Right lung (tissue), 10 donors: ENCODE results near the gene CDC14B. TPM values are rescaled to one million over a fixed set of nuclear protein-coding genes. Genes with fewer than 3 reads are reported as not detected.
A peak's percentile ranks its signal among the peaks of the same experiment; 100 is the strongest.
"Not testable (repeated sequence)": the region's sequence is repeated elsewhere in the genome, so short reads cannot be mapped to it uniquely, and the experiment has no call there.

ENCODE experiments used
- DNase-seq, 2 donors: peaks; one replicate each; pipeline ENCODE4 v3.0.0-alpha.2; 2013
- long read RNA-seq, 8 donors: transcript quantifications; one replicate each; lab custom pipeline, GENCODE V29; 2026
- polyA plus RNA-seq, 5 donors: library from polyadenylated mRNA; unstranded; fragments of 120-200 nt; gene quantifications; one replicate each; pipeline versions ENCODE4 v1.2.1 to v1.2.3, GENCODE V29; 2013; ENCODE audit warnings: inconsistent platforms in 1 of 5, low replicate concordance in 1 of 5; ENCODE audit not compliant: insufficient read length in 5 of 5, insufficient read depth in 1 of 5

CDC14B gene
- 10 to 100 TPM; 13.6 to 21.1 (median 17.2) TPM for polyA plus RNA-seq
- long read RNA-seq, donor 1, full-length matches to known transcripts, result 5 of 5 reads
- long read RNA-seq, donor 1, partial matches to known transcripts, result 0 of 5 reads
- long read RNA-seq, donor 1, other reads (novel, unspliced or antisense), result 0 of 5 reads
- long read RNA-seq, donor 2, full-length matches to known transcripts, result 2 of 2 reads
- long read RNA-seq, donor 2, partial matches to known transcripts, result 0 of 2 reads
- long read RNA-seq, donor 2, other reads (novel, unspliced or antisense), result 0 of 2 reads
- long read RNA-seq, donor 3, partial matches to known transcripts, result 16 of 16 reads
- long read RNA-seq, donor 3, other reads (novel, unspliced or antisense), result 0 of 16 reads
- long read RNA-seq, donor 4, result 0 reads
- long read RNA-seq, donor 5, full-length matches to known transcripts, result 2 of 2 reads
- long read RNA-seq, donor 5, partial matches to known transcripts, result 0 of 2 reads
- long read RNA-seq, donor 5, other reads (novel, unspliced or antisense), result 0 of 2 reads
- long read RNA-seq, donor 6, full-length matches to known transcripts, result 3 of 3 reads
- long read RNA-seq, donor 6, partial matches to known transcripts, result 0 of 3 reads
- long read RNA-seq, donor 6, other reads (novel, unspliced or antisense), result 0 of 3 reads
- long read RNA-seq, donor 7, partial matches to known transcripts, result 23 of 42 reads
- long read RNA-seq, donor 7, other reads (novel, unspliced or antisense), result 18 of 42 reads
- long read RNA-seq, donor 8, result 0 reads

GRCh38 chr9:96619491-96620180 is at the start of gene CDC14B:
Gene CDC14B, minus strand, starts transcription at chr9:96619843. Its CDS starts 465 bp downstream, at chr9:96619378.
- peak; percentile 87 to 88 for DNase-seq

DNA sequence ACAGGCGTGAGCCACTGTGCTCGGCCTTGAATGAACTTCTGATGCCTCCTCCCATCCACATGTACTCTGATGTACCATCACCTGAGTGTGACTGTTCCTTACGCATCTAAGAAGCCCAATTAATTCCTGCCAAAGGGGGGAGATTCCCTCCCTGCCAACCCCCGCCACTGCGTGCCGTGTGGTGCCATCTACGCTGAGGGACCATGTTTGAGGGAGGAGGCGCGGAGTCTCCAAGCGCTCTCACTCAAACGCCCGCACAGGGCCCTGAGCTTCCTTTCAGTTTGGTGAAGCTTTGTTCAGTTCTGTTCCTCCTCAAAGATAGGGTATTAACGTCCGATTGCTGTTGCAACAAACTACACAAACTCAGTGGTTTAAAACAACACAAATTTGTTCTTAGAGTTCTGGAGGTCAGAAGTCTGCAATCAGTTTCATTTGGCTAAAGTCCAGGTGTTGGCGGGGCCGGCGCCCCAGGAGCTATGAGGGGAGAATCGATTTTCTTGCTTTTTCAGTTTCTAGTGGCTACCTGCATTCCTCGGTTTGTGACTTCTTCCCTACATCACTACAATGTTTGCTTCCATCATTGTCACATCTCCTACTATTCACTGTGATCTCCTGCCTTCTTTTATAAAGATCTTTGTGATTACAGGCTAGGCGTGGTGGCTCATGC is 49.4 kb upstream of the CDC14B start:
- DNase-seq, result no peak

DNA sequence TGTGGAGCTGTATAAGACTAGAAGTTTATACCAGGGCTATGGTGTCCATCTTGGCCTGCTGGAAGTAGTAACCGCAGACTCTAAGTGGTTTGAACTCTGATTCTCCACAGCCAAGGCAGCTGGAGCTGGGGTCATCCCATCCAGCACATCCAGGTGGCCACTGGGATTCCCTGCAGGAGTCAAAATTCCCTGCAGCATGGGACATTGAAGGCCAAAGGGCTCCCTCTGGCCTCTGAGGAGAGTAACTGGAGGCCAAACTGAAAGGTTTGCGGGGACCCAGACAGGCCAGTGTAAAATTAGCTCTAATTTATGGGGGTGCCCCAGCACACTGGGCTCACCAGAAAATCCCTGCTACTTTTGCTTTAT is 47.7 kb upstream of the CDC14B start:
- DNase-seq, result no peak

DNA sequence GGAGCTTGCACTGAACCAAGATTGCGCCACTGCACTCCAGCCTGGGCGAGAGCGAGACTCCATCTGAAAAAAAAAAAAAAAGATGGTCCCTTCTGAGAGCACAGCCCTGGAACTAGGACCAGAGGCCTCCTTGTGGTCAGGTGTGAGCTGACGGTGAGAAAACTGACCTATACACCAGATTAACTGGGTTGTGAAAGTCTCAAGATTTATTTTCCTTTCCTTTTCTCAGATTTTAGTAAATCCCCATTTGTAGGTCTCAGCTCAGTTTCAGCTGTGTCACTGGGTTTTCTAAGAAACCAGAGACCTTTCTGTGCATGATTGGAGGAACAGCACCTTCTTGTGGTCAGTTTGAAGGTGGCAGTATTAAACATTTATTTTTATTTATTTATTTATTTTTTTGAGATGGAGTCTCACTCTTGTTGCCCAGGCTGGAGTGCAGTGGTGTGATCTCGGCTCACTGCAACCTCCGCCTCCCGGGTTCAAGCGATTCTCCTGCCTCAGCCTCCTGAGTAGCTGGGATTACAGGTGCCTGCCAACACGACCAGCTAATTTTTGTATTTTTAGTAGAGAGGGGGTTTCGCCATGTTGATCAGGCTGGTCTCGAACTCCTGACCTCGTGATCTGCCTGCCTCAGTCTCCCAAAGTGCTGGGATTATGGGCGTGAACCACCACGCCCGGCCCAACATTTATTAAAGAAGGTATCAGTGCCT is 47.2 kb upstream of the CDC14B start:
- DNase-seq, result not testable (repeated sequence)

DNA sequence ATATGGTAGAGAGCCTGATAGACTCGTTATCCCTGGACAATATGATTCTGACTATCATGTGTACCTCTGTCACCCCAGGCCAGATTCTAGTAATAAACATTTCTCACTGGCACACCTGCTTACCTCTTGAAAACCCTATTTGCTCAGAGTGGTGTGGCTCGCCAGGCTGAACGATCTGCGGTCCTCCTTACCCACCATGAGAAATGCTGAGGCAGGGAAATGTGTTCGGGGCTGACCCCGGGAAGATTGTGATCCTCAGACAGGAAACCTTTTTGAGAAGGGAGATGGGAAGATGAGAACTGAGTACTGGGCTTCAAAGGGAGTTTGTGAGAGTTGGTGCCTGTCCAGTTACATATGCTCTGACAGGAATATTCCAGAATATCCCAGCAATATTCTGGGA is 46.1 kb upstream of the CDC14B start:
- no peak for DNase-seq

- no peak for DNase-seq
These were observed 44.0 kb upstream of the CDC14B start for GRCh38 chr9:96663506-96664120.

GRCh38 chr9:96661711-96662110 is 42.1 kb upstream of the CDC14B start:
- no peak for DNase-seq

- no peak for DNase-seq
These were observed 41.1 kb upstream of the CDC14B start for GRCh38 chr9:96660692-96661248.

DNA sequence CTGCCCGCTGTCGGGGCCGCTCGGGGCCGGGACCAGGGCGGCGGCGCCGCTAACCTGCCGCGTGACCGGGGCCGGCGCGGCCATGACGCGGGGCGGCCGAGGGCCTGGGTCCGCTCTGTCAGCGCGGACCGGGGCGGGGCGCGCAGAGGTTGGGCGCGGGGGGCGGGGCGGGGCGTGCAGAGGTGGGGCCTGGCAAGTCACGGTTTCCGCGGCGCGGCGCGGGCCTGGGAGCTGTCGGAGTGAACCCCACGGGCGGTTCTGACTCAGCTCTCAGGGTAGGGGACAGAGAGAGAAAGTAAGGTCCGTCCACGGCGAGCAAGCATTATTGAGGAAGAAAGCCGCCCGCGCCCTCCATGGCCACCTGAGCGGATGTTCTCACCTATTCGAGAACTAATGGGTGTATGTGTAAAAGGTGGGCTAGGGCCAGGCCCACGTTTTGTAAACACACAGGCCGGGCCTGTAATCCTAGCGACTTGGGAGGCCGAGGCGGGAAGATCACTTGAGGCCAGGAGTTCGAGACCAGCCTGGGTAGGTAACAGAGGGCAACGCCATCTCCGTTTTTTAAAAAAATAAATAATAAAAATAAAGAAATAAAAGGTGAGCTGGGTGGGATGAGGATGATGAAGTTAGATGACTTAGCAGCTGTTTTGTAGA is 35.7 kb upstream of the CDC14B start, which contains the start of gene PRXL2C:
PRXL2C (minus strand) TSS at position 120 of the 654 bp plus-strand sequence; CDS start at position 84, 36 bp downstream.
- peak; percentile 57 to 61 for DNase-seq

- DNase-seq, result peak; percentile 76 to 77
These were observed 35.0 kb upstream of the CDC14B start for GRCh38 chr9:96654450-96655197.

- no peak for DNase-seq
These were observed 32.0 kb upstream of the CDC14B start for GRCh38 chr9:96651626-96652025.

DNA sequence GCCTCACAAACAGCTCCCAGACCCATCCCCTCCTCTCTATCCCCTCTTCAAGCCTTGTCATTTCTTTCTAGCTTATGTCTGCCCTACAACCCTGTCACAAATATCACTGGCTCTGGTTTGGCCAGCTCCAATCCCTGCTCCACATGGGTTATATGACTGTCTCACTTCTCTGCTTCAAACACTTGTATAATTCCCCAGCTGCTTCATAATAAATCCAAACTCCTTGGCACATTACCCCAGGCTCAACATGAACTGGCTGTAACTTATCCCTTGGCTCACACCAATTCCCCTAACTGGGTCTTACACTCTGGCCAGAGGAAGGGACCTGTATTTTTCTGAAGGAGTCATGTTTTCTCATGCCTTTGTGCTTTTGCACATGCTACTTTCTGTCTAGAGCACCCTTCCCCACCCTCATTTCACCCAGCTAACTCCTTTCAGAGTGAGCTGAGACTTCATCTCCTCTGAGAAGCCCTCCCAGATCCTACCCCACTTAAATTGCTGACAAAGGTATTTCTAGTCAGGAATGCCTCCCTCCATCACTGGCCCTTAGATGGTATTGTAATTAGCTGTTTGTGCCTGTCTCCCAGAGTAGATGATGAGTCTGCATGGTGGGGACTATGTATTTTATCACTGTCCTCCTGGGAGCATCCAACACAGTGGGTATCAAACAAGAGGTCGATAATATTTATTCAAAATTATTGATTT is 30.1 kb upstream of the CDC14B start:
- no peak for DNase-seq

DNA sequence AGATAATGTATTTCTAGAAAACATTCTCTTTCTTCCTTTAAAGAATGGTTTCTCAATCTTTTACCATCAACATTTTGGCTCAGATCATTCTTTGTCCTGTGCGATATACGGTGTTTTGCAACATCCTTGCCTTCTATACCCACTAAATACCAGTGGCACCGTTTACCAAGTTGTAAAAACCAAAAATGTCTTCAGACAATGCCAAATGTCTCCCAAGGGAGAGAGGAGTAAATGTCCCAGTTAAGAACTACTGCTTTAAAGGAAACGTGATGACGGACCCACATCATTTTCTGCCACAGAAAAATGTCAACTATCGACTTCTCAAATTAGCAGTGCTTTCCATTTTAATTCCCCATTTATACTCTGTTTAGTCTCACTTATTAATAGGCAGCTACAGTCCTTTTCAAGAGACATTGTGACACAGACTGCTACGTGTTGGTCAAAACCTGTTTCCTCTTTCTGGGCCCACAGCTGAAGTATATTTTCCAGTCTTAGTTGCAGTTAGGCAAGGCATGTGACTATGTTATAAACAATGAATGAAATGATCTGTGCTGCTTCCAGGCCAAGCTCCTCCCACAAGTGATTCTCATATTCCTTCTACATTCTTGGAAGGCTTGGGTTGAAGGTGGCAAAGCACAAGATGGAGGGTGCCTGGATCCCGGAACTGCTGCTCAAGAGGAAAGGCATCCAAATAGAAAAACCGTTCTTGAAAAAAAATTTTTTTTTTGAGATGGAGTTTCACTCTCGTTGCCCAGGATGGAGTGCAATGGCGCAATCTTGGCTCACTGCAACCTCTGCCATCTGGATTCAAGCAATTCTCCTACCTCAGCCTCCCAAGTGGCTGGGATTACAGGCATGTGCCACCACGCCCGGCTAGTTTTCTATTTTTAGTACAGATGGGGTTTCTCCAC is 26.7 kb upstream of the CDC14B start:
- DNase-seq, result peak in 1 of 2 donors; percentile 7

DNA sequence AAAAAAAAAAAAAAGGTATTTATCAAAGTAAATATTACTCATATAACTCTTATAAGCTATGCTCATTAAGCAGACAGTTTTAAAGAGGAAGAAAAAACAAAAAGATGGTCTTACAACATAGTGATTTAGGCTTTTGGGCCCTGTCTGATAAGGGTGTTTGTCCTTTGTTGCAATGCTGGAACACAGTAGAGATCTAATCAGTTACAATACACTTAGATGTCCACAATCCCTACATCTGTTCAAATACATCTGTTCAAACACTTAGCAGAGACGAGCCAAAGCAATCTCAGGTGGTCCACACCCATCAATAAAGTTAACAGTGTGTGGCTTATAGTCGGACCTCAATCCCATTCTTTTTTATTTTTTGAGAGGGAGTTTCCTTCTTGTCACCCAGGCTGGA is 24.5 kb upstream of the CDC14B start:
- no peak for DNase-seq

DNA sequence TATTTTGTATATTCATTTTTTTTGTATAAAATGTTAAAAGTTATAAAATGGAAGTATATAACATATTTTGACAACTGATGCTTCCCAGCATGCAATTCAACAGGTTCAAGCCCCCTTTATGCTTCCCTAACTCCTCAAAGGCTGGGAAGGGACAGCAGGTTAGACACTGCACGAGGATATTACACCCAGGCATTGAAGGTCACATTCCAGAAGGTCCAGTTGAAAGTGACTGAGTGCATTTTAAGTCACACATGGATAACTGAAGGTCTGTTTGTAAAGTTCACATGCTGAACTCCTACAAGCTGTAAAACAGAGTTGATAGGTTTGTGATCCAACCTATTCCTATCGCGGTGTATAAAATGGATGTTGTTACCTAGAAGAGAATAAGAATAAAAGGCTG is 21.9 kb upstream of the CDC14B start:
- DNase-seq, result no peak

DNA sequence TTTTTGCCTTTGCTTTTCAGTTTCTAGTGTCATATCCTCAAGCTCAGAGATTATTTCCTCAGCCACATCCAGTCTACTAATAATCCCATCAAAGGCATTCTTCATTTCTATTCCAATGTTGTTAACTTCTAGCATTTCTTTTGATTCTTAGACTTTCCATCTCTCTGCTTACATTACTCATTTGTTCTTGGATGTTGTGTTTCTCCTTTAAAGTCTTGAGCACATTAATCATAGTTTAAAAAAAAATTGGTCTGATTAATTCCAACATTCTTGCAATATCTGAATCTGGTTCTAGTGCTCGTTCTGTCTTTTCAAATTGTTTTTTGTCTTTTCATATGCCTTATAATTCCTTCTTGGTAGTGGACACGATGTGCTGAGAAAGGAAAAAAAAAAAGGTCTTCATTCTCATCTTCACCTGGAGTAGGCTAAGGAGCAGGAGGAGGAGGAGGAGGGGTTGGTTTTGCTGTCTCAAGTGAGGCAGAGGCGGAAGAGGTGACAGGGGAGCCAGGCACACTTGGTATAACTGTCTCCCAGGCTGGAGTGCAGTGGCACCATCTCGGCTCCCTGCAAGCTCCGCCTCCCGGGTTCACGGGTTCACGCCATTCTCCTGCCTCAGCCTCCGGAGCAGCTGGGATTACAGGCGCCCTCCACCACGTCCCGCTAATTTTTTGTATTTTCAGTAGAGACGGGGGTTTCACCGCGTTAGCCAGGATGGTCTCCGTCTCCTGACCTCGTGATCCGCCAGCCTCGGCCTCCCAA is 19.1 kb upstream of the CDC14B start:
- DNase-seq, result no peak
